Fibroblast of lung (primary cell): ENCODE results near the gene TBC1D5. TPM values are rescaled to one million over a fixed set of nuclear protein-coding genes. Genes with fewer than 3 reads are reported as not detected.
A peak's percentile ranks its signal among the peaks of the same experiment; 100 is the strongest.

ENCODE experiments used
- DNase-seq, 2 donors: peaks; one replicate each; pipeline versions ENCODE4 v3.0.0 to v3.0.0-alpha.2; 2010; ENCODE audit warnings: low read depth in 2 of 2
- H2AFZ ChIP-seq: 2 replicates; pipeline ENCODE4 v1.5.1; 2012; ENCODE audit warnings: low read length, control low read depth, inconsistent platforms
- H3K27ac ChIP-seq: 2 replicates; pipeline ENCODE4 v1.5.1; 2011; ENCODE audit warnings: low read length, control low read depth; ENCODE audit not compliant: insufficient read depth
- H3K27me3 ChIP-seq: 2 replicates; pipeline ENCODE4 v1.5.1; 2011; ENCODE audit warnings: mild to moderate bottlenecking, low read length; ENCODE audit not compliant: control insufficient read depth, insufficient read depth
- H3K36me3 ChIP-seq: 2 replicates; pipeline ENCODE4 v1.5.1; 2011; ENCODE audit warnings: low read length; ENCODE audit not compliant: control insufficient read depth, insufficient read depth
- H3K4me1 ChIP-seq: 2 replicates; pipeline ENCODE4 v1.5.1; 2011; ENCODE audit warnings: low read length; ENCODE audit not compliant: control insufficient read depth, insufficient read depth; ENCODE audit errors: extremely low read depth
- H3K4me2 ChIP-seq: 2 replicates; pipeline ENCODE4 v1.5.1; 2011; ENCODE audit warnings: low read length, control low read depth; ENCODE audit not compliant: insufficient read depth; ENCODE audit errors: extremely low read depth
- H3K4me3 ChIP-seq, 4 experiments: fragments of 200-600 bp in 1 of 4; sonication (generic) in 1 of 4; replicated peaks in 1 of 4; 2 replicates each; pipeline ENCODE4 v1.5.1; 2011 to 2016; ENCODE audit warnings: low read length in 4 of 4, low read depth in 3 of 4, mild to moderate bottlenecking in 3 of 4, control low read depth in 2 of 4, inconsistent platforms in 1 of 4, mixed read lengths in 1 of 4; ENCODE audit not compliant: insufficient read depth in 1 of 4; ENCODE audit errors: control extremely low read depth in 1 of 4
- H3K79me2 ChIP-seq: 2 replicates; pipeline ENCODE4 v1.5.1; 2012; ENCODE audit warnings: mild to moderate bottlenecking, low read length, inconsistent platforms; ENCODE audit not compliant: control insufficient read depth, insufficient read depth
- H3K9ac ChIP-seq: 2 replicates; pipeline ENCODE4 v1.5.1; 2011; ENCODE audit warnings: mild to moderate bottlenecking, low read length, control low read depth; ENCODE audit not compliant: insufficient read depth
- H3K9me3 ChIP-seq: 2 replicates; pipeline ENCODE4 v1.5.1; 2012; ENCODE audit warnings: low read depth, low read length; ENCODE audit not compliant: control insufficient read depth, insufficient read depth
- H4K20me1 ChIP-seq: 2 replicates; pipeline ENCODE4 v1.5.1; 2011; ENCODE audit warnings: low read length; ENCODE audit not compliant: control insufficient read depth, insufficient read depth; ENCODE audit errors: extremely low read depth
- CTCF ChIP-seq, 2 donors: IDR thresholded peaks in 1 of 2; conservative IDR thresholded peaks in 1 of 2; 1 replicate in 1 of 2; 2 replicates in 1 of 2; pipeline ENCODE4 v1.5.1; 2011 to 2012; ENCODE audit warnings: low read length in 2 of 2, control low read depth in 1 of 2, inconsistent platforms in 1 of 2, low read depth in 1 of 2, mild to moderate bottlenecking in 1 of 2
- EZH2 ChIP-seq: IDR thresholded peaks from 2 replicates; pipeline ENCODE4 v1.5.1; 2012; ENCODE audit warnings: low read length, control low read depth, mild to moderate bottlenecking; ENCODE audit errors: missing control alignments
- polyA plus RNA-seq, 2 donors: library from polyadenylated mRNA; depleted of rRNA in 1 of 2; stranded (reverse) in 1 of 2; unstranded in 1 of 2; fragments of >200 nt; gene quantifications; 2 replicates each; pipeline ENCODE4 v1.2.1, GENCODE V29; 2011 to 2012; ENCODE audit warnings: missing spikeins in 1 of 2
- total RNA-seq: library from RNA; depleted of rRNA; stranded (reverse); fragments of >200 nt; gene quantifications from 2 replicates; pipeline ENCODE4 v1.2.1, GENCODE V29; 2014

Gene TBC1D5
- total and polyA plus RNA-seq, 2 donors (not counting 1 experiment from before 2014, with no cell fraction given) = 43.6 to 129 TPM

- Histone ChIP-seq H3K36me3 (no peaks in the 10 kb centered on the region), H3K9me3 (no peaks in the 10 kb centered on the region), H2AFZ (no peak overlapping the region), H3K79me2 (no peaks in the 10 kb centered on the region), H3K9ac (no peak overlapping the region), H3K4me1 (no peaks in the 10 kb centered on the region), H4K20me1 (no peaks in the 10 kb centered on the region), H3K4me3 (no peak overlapping the region), H3K27me3 (no peaks in the 10 kb centered on the region), H3K27ac (no peak overlapping the region), H3K4me2 (no peak overlapping the region)
- TF ChIP-seq CTCF (conservative IDR thresholded peaks at IDR 0.05 in 1 of 2, IDR thresholded peaks at IDR 0.05 in 1 of 2; ENCODE audit: low read depth in 1 of 2, low read length in 2 of 2) (no peak), EZH2 (no peak)
- peak in 1 of 2 donors; percentile 30 for DNase-seq
Measured at GRCh38 chr3:17359911-17360310, 382.5 kb downstream of the TBC1D5 start.

DNA sequence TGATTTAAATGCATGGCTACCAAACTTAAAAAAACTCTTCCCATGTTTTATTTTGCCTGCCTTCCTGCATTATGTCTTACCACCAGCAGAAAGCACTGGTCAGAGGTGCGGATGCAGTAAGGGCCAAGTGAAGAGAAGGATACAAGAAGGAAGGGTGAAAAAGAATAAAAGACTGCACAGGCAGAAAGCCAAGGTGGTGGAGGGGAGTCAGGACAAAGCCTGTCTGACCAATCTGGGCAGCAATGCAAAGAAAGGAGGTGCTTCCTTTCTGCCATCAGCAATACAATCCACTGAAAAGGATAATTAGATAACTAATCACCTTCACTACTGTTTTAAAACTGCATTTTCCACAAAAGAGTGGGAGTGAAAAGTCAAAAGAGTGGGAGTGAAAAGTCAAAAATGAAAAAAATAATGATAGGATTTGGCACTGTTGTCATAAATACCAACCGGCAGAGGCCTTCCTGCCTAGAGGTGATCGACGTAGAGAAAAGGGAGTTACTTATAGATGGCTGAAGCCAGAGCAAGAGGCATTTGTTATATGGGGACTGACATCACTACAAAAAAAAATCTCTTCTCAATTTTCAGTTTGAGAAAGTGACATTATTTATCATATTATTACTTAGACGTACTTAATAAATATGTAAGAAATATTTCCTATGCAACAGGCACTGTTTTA, 385.3 kb downstream of the TBC1D5 start:
- H3K27ac ChIP-seq = no peak overlapping the region
- no peak for TF ChIP-seq CTCF (conservative IDR thresholded peaks at IDR 0.05 in 1 of 2, IDR thresholded peaks at IDR 0.05 in 1 of 2; ENCODE audit: low read depth in 1 of 2, low read length in 2 of 2)
- no peak for TF ChIP-seq EZH2
- H3K4me1 ChIP-seq = no peaks in the 10 kb centered on the region
- no peaks in the 10 kb centered on the region for H3K27me3 ChIP-seq
- no peak overlapping the region for H3K4me2 ChIP-seq
- no peak overlapping the region for H3K9ac ChIP-seq
- no peaks in the 10 kb centered on the region for H3K79me2 ChIP-seq
- H3K36me3 ChIP-seq = no peaks in the 10 kb centered on the region
- DNase-seq = no peak
- H3K4me3 ChIP-seq = no peak overlapping the region
- H3K9me3 ChIP-seq = no peaks in the 10 kb centered on the region
- no peaks in the 10 kb centered on the region for H4K20me1 ChIP-seq
- H2AFZ ChIP-seq = no peak overlapping the region

DNA sequence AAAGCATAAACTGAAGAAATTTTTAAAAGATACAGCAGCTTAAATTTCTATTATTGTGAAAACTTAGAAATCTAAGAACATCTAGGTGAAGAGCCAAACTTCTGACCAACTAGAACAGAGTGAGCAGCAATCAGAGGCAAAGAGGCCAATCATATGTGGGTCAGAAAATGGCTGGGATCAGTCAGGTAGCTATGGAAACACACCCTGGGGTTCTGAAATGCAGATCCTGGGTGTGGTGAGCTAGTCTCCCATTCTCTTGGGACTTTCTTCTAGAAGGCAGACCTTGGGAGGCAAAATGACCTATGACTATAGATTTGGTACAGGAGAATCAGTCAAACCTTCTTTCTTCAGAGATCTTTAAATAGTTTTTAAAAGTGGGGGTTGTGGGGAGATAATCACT, 385.8 kb downstream of the TBC1D5 start:
- Histone ChIP-seq H3K79me2 (no peaks in the 10 kb centered on the region), H3K9me3 (no peaks in the 10 kb centered on the region), H3K4me3 (no peak overlapping the region), H2AFZ (no peak overlapping the region), H3K36me3 (no peaks in the 10 kb centered on the region), H3K4me2 (no peak overlapping the region), H3K9ac (no peak overlapping the region), H3K27me3 (no peaks in the 10 kb centered on the region), H4K20me1 (no peaks in the 10 kb centered on the region), H3K4me1 (no peaks in the 10 kb centered on the region), H3K27ac (no peak overlapping the region)
- no peak for DNase-seq
- TF ChIP-seq CTCF (conservative IDR thresholded peaks at IDR 0.05 in 1 of 2, IDR thresholded peaks at IDR 0.05 in 1 of 2; ENCODE audit: low read depth in 1 of 2, low read length in 2 of 2) (no peak), EZH2 (no peak)
